HG03039 (cell line): ENCODE results near the gene DBN1.

Source experiments
- ATAC-seq: cut with Tn5 transposase; IDR thresholded peaks from one replicate; pipeline ENCODE4 v1.9.1; 2021; ENCODE audit warnings: mild to moderate bottlenecking, moderate library complexity; ENCODE audit not compliant: unreplicated experiment

DBN1 gene

GRCh38 chr5:177505075-177505474, 31.6 kb upstream of the DBN1 start:
- no peak for ATAC-seq

- no peak for ATAC-seq
These were observed 30.9 kb upstream of the DBN1 start for GRCh38 chr5:177504086-177505056.

- ATAC-seq: no peak
These were observed 30.1 kb upstream of the DBN1 start for GRCh38 chr5:177503351-177504085.

GRCh38 chr5:177502886-177503285, 29.5 kb upstream of the DBN1 start:
- ATAC-seq: no peak

GRCh38 chr5:177501874-177502678, 28.6 kb upstream of the DBN1 start:
- ATAC-seq: no peak

GRCh38 chr5:177500685-177501522, 27.5 kb upstream of the DBN1 start:
- ATAC-seq: no peak

- no peak for ATAC-seq
These were observed 26.4 kb upstream of the DBN1 start for GRCh38 chr5:177499842-177500241.

- ATAC-seq: no peak
These were observed 24.8 kb upstream of the DBN1 start for GRCh38 chr5:177498013-177498787.

- ATAC-seq: peak; percentile 75
These were observed 24.0 kb upstream of the DBN1 start, which contains the start of gene PDLIM7 for GRCh38 chr5:177497292-177498012. Gene PDLIM7, minus strand, starts transcription at chr5:177497604. Its CDS starts 1,092 bp downstream, at chr5:177496512.

GRCh38 chr5:177496727-177497291, 23.4 kb upstream of the DBN1 start:
- ATAC-seq: peak; percentile 1

GRCh38 chr5:177496070-177496726, 22.8 kb upstream of the DBN1 start:
- no peak for ATAC-seq

GRCh38 chr5:177495243-177496060, 22.0 kb upstream of the DBN1 start:
- no peak for ATAC-seq

GRCh38 chr5:177494346-177495195, 21.1 kb upstream of the DBN1 start:
- no peak for ATAC-seq

GRCh38 chr5:177493795-177494345, 20.4 kb upstream of the DBN1 start:
- no peak for ATAC-seq

GRCh38 chr5:177492841-177493240, 19.4 kb upstream of the DBN1 start:
- ATAC-seq: no peak
